Adipose tissue (tissue), 3 donors: Measurements from ENCODE around the gene PFKFB2. TPM values are rescaled to one million over a fixed set of nuclear protein-coding genes. Genes with fewer than 3 reads are reported as not detected.
"Not testable (repeated sequence)": the region's sequence is repeated elsewhere in the genome, so short reads cannot be mapped to it uniquely, and the experiment has no call there.

ENCODE experiments used
- H3K27ac ChIP-seq: one replicate; pipeline ENCODE4 v1.5.1; 2013; ENCODE audit warnings: low read depth, low read length
- WGBS, 3 donors: extraction: QIAGEN DNeasy Blood & Tissue Kit; methylation state at CpG; one replicate each; pipeline ENCODE4 v1.1.7; 2013; 5-methylcytosine and 5-hydroxymethylcytosine counted together
- polyA plus RNA-seq, 3 donors: library from polyadenylated mRNA; stranded (reverse); fragments of 200-250 nt; gene quantifications; one replicate each; pipeline ENCODE4 v1.2.3, GENCODE V29; 2013
- donor health status: healthy with polysubstance abuse.
- donor health status: Bipolar disorder and iron deficiency.
- donor health status: healthy.

Gene PFKFB2
- polyA plus RNA-seq, 3 donors: 3.3 to 5.8 (median 5.2) TPM

GRCh38 chr1:207033302-207033701 lies 19.8 kb upstream of the PFKFB2 start:
- H3K27ac ChIP-seq: no peak overlapping the region
- 36 to 77% (median 64%) methylated on average over 2 of the region's 2 CpGs for WGBS, 3 donors

GRCh38 chr1:207034208-207034607 lies 18.9 kb upstream of the PFKFB2 start:
- 72 to 78% (median 73%) methylated on average over 1 of the region's 1 CpG for WGBS, 3 donors
- no peak overlapping the region for H3K27ac ChIP-seq

GRCh38 chr1:207034998-207035397 lies 18.1 kb upstream of the PFKFB2 start:
- H3K27ac ChIP-seq: no peak overlapping the region

GRCh38 chr1:207035877-207036551 lies 17.1 kb upstream of the PFKFB2 start:
- no peak overlapping the region for H3K27ac ChIP-seq
- WGBS, 3 donors: 70 to 94% (median 92%) methylated on average over 4 of the region's 4 CpGs

- WGBS, 3 donors: 86 to 96% (median 93%) methylated on average over 1 of the region's 1 CpG
- no peak overlapping the region for H3K27ac ChIP-seq
Measured at GRCh38 chr1:207036865-207037264, 16.2 kb upstream of the PFKFB2 start.

GRCh38 chr1:207039380-207040180 lies 13.5 kb upstream of the PFKFB2 start:
- 30 to 84% (median 81%) methylated on average over 4 of the region's 4 CpGs for WGBS, 3 donors
- no peak overlapping the region for H3K27ac ChIP-seq

- WGBS, 3 donors: 24 to 73% (median 71%) methylated on average over 3 of the region's 3 CpGs
- no peak overlapping the region for H3K27ac ChIP-seq
Measured at GRCh38 chr1:207040181-207040533, 12.9 kb upstream of the PFKFB2 start.

- not testable (repeated sequence) for H3K27ac ChIP-seq
- 84 to 93% (median 85%) methylated on average over 2 of the region's 2 CpGs for WGBS, 3 donors
Measured at GRCh38 chr1:207041397-207041796, 11.7 kb upstream of the PFKFB2 start.

GRCh38 chr1:207045453-207045852 lies 7.6 kb upstream of the PFKFB2 start:
- WGBS, 3 donors: 62 to 74% (median 66%) methylated on average over 2 of the region's 2 CpGs
- H3K27ac ChIP-seq: no peak overlapping the region

- 91 to 93% (median 92%) methylated on average over 1 of the region's 1 CpG for WGBS, 3 donors
- no peak overlapping the region for H3K27ac ChIP-seq
Measured at GRCh38 chr1:207047505-207047904, 5.6 kb upstream of the PFKFB2 start.

GRCh38 chr1:207048041-207048440 lies 5.0 kb upstream of the PFKFB2 start:
- no peak overlapping the region for H3K27ac ChIP-seq
- 75 to 81% (median 76%) methylated on average over 6 of the region's 6 CpGs for WGBS, 3 donors

GRCh38 chr1:207049054-207049453 lies 4.0 kb upstream of the PFKFB2 start:
- 79 to 91% (median 90%) methylated on average over 4 of the region's 4 CpGs for WGBS, 3 donors
- no peak overlapping the region for H3K27ac ChIP-seq

GRCh38 chr1:207049514-207049913 lies 3.6 kb upstream of the PFKFB2 start:
- no peak overlapping the region for H3K27ac ChIP-seq

GRCh38 chr1:207049974-207050391 lies 3.1 kb upstream of the PFKFB2 start:
- 0 to 1% (median 1%) methylated on average over 6 of the region's 6 CpGs for WGBS, 3 donors
- no peak overlapping the region for H3K27ac ChIP-seq

More at GRCh38 chr1:207049514-207049913, 3.6 kb upstream of the PFKFB2 start:
- 52 to 66% (median 57%) methylated on average over 8 of the region's 8 CpGs for WGBS, 3 donors

- H3K27ac ChIP-seq: no peak overlapping the region
- 0 to 1% (median 0%) methylated on average over 45 to 47 of the region's 47 CpGs for WGBS, 3 donors
Measured at GRCh38 chr1:207050480-207051190, 2.4 kb upstream of the PFKFB2 start.

- WGBS, 3 donors: 32 to 65% (median 45%) methylated on average over 15 of the region's 15 CpGs
Measured at GRCh38 chr1:207051191-207051943, 1.7 kb upstream of the PFKFB2 start, which contains the start of gene YOD1. TSS of gene YOD1 (minus strand) at chr1:207051208. CDS start at chr1:207051030, 178 bp downstream.

GRCh38 chr1:207054491-207054890 lies 1.4 kb downstream of the PFKFB2 start:
- 33 to 82% (median 36%) methylated on average over 2 of the region's 2 CpGs for WGBS, 3 donors
- no peak overlapping the region for H3K27ac ChIP-seq

More at GRCh38 chr1:207051191-207051943, 1.7 kb upstream of the PFKFB2 start, which contains the start of gene YOD1:
- no peak within 1 kb of the TSS for H3K27ac ChIP-seq

- H3K27ac ChIP-seq: no peak overlapping the region
Measured at GRCh38 chr1:207055386-207056001, 2.4 kb downstream of the PFKFB2 start.

More at GRCh38 chr1:207055386-207056001, 2.4 kb downstream of the PFKFB2 start:
- 56 to 79% (median 71%) methylated on average over 3 of the region's 3 CpGs for WGBS, 3 donors
